ENCODE data around the gene LRATD1.

DNA sequence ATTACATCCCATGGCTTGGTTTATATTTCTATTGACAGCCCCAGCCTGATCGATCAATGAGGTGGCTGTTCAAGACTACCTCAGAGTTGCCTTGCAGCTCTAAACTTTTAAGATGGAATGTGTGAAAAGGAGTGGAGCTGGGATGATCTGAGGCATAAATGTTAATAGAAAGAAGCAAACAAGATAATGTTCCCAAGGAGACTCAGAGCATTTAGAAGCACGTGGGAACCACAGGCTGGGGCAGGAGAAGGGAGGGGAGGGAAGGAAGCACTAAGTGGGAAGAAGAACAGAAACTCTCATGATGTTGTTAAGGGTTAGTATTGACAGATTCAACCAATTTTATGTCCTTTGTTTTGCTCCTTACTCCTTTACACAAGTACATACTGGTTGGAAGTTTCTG lies 28.8 kb upstream of the LRATD1 start:
- TF ChIP-seq EP300 (IDR thresholded peaks at IDR 0.05): no peak
- TF ChIP-seq, protein P1, sequence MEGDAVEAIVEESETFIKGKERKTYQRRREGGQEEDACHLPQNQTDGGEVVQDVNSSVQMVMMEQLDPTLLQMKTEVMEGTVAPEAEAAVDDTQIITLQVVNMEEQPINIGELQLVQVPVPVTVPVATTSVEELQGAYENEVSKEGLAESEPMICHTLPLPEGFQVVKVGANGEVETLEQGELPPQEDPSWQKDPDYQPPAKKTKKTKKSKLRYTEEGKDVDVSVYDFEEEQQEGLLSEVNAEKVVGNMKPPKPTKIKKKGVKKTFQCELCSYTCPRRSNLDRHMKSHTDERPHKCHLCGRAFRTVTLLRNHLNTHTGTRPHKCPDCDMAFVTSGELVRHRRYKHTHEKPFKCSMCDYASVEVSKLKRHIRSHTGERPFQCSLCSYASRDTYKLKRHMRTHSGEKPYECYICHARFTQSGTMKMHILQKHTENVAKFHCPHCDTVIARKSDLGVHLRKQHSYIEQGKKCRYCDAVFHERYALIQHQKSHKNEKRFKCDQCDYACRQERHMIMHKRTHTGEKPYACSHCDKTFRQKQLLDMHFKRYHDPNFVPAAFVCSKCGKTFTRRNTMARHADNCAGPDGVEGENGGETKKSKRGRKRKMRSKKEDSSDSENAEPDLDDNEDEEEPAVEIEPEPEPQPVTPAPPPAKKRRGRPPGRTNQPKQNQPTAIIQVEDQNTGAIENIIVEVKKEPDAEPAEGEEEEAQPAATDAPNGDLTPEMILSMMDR (IDR thresholded peaks at IDR 0.05): no peak
- TF ChIP-seq POLR2A (IDR thresholded peaks at IDR 0.05): no peak
